Thoracic aorta (tissue), 2 donors: ENCODE data around the gene FBXO33. TPM values are rescaled to one million over a fixed set of nuclear protein-coding genes. Genes with fewer than 3 reads are reported as not detected.

Experiments
- ATAC-seq: fragments of 150-250 bp; one replicate; pipeline ENCODE4 v1.8.0; 2017; ENCODE audit warnings: low read depth; ENCODE audit not compliant: insufficient number of reproducible peaks, low FRiP score
- DNase-seq: peaks from one replicate; pipeline ENCODE4 v3.0.0-alpha.2; 2020; ENCODE audit warnings: low spot score
- H3K27ac ChIP-seq, 2 donors: fragments of 200-600 bp; sonication (generic); 1 replicate in 1 of 2; 2 replicates in 1 of 2; pipeline ENCODE4 v1.5.1; 2016; ENCODE audit warnings: mild to moderate bottlenecking in 2 of 2, moderate library complexity in 2 of 2
- H3K27me3 ChIP-seq: fragments of 200-600 bp; sonication (generic); replicated peaks from 2 replicates; pipeline ENCODE4 v1.6.0; 2016; ENCODE audit warnings: mild to moderate bottlenecking; ENCODE audit not compliant: insufficient read depth
- H3K36me3 ChIP-seq: fragments of 200-600 bp; sonication (generic); one replicate; pipeline ENCODE4 v1.5.1; 2016
- H3K4me1 ChIP-seq, 2 donors: fragments of 200-600 bp; sonication (generic); 1 replicate in 1 of 2; 2 replicates in 1 of 2; pipeline versions ENCODE4 v1.5.1 to v1.6.0; 2016; ENCODE audit warnings: low read depth in 2 of 2, mild to moderate bottlenecking in 1 of 2; ENCODE audit not compliant: control insufficient read depth in 1 of 2
- H3K4me3 ChIP-seq: fragments of 200-600 bp; sonication (generic); 2 replicates; pipeline ENCODE4 v1.5.1; 2016; ENCODE audit warnings: mild to moderate bottlenecking
- H3K9me3 ChIP-seq: fragments of 200-600 bp; sonication (generic); 2 replicates; pipeline ENCODE4 v1.5.1; 2016
- CTCF ChIP-seq: fragments of 200-600 bp; sonication (generic); IDR thresholded peaks from one replicate; pipeline ENCODE4 v1.5.1; 2019; ENCODE audit warnings: antibody characterized with exemption
- total RNA-seq, 2 donors: library from RNA; depleted of rRNA; stranded (reverse); fragments of >200 nt; gene quantifications; one replicate each; pipeline versions ENCODE4 v1.1.0 to v1.2.3, GENCODE V29; 2016

FBXO33 gene
- total RNA-seq, 2 donors from 2014 or later: 23.0 to 26.2 TPM

- Histone ChIP-seq H3K27ac (no peak overlapping the region), H3K9me3 (no peaks in the 10 kb centered on the region), H3K4me3 (no peak overlapping the region), H3K36me3 (no peaks in the 10 kb centered on the region), H3K27me3 (no peaks in the 10 kb centered on the region), H3K4me1 (peaks cover 3 to 19% of the 10 kb centered on the region in 2 donors)
- DNase-seq (no peak), ATAC-seq (no peak)
- no peak for TF ChIP-seq CTCF
Measured at GRCh38 chr14:39384177-39384576, 48.1 kb downstream of the FBXO33 start.

- H3K9me3 ChIP-seq: no peaks in the 10 kb centered on the region
- H3K27ac ChIP-seq: no peak overlapping the region
- no peak overlapping the region for H3K4me3 ChIP-seq
- no peaks in the 10 kb centered on the region for H3K36me3 ChIP-seq
- DNase-seq: no peak
- peaks cover 3 to 19% of the 10 kb centered on the region in 2 donors for H3K4me1 ChIP-seq
- TF ChIP-seq CTCF: no peak
- H3K27me3 ChIP-seq: no peaks in the 10 kb centered on the region
- no peak for ATAC-seq
Measured at GRCh38 chr14:39383741-39384140, 48.5 kb downstream of the FBXO33 start.

GRCh38 chr14:39383026-39383660 lies 49.1 kb downstream of the FBXO33 start:
- Histone ChIP-seq H3K27me3 (no peaks in the 10 kb centered on the region), H3K4me3 (no peak overlapping the region), H3K36me3 (no peaks in the 10 kb centered on the region), H3K27ac (no peak overlapping the region), H3K4me1 (peaks cover 3 to 19% of the 10 kb centered on the region in 2 donors), H3K9me3 (no peaks in the 10 kb centered on the region)
- ATAC-seq (no peak), DNase-seq (no peak)
- TF ChIP-seq CTCF: no peak

GRCh38 chr14:39382463-39382862 lies 49.8 kb downstream of the FBXO33 start:
- Histone ChIP-seq H3K27me3 (no peaks in the 10 kb centered on the region), H3K9me3 (no peaks in the 10 kb centered on the region), H3K4me1 (peaks cover 7 to 25% of the 10 kb centered on the region in 2 donors), H3K4me3 (no peak overlapping the region), H3K27ac (peak overlapping the region in 1 of 2 donors; percentile 75), H3K36me3 (no peaks in the 10 kb centered on the region)
- ATAC-seq: no peak
- DNase-seq: no peak
- TF ChIP-seq CTCF: no peak

GRCh38 chr14:39381366-39381765 lies 50.9 kb downstream of the FBXO33 start:
- DNase-seq: no peak
- no peaks in the 10 kb centered on the region for H3K36me3 ChIP-seq
- peaks cover 16 to 35% of the 10 kb centered on the region in 2 donors for H3K4me1 ChIP-seq
- peak; percentile 56 for ATAC-seq
- H3K4me3 ChIP-seq: peak overlapping the region; percentile 59
- TF ChIP-seq CTCF: no peak
- peak overlapping the region; percentile 59 to 75 for H3K27ac ChIP-seq
- H3K27me3 ChIP-seq: no peaks in the 10 kb centered on the region
- H3K9me3 ChIP-seq: no peaks in the 10 kb centered on the region
